Activated CD8-positive, alpha-beta memory T cell treated with anti-CD3 and anti-CD28 coated beads, Interleukin-2, amount 10 ng/mL, durations not matched to agents 7 days and 5 days (primary cell): ENCODE results near the gene HAGHL. TPM values are rescaled to one million over a fixed set of nuclear protein-coding genes. Genes with fewer than 3 reads are reported as not detected.
A peak's percentile ranks its signal among the peaks of the same experiment; 100 is the strongest.

Experiments
- ATAC-seq: fragments of 150-1000 bp; cut with Tn5 transposase; one replicate; pipeline ENCODE4 v1.10.0; 2021; ENCODE audit warnings: moderate library complexity
- CTCF ChIA-PET: fragments of 350-600 bp; sonication (Branson Sonifier 250); formaldehyde crosslinking; loops from one replicate; lab custom pipeline; 2021; ENCODE audit warnings: antibody characterized with exemption; lab: Charles Lee
- DNase-seq: peaks from one replicate; pipeline ENCODE4 v3.0.0-alpha.2; 2020
- H3K27ac Mint-ChIP-seq: one replicate; pipeline ENCODE4 v1.8.0; 2021; ENCODE audit warnings: mild to moderate bottlenecking, mixed read lengths
- H3K27me3 Mint-ChIP-seq: one replicate; pipeline ENCODE4 v1.8.0; 2021; ENCODE audit warnings: mixed read lengths
- H3K36me3 Mint-ChIP-seq: one replicate; pipeline ENCODE4 v1.8.0; 2021; ENCODE audit warnings: mild to moderate bottlenecking, mixed read lengths
- H3K4me1 Mint-ChIP-seq: one replicate; pipeline ENCODE4 v1.8.0; 2021; ENCODE audit warnings: mixed read lengths
- H3K4me3 Mint-ChIP-seq: one replicate; pipeline ENCODE4 v1.8.0; 2021; ENCODE audit warnings: mild to moderate bottlenecking, moderate library complexity, mixed read lengths
- H3K9me3 Mint-ChIP-seq: one replicate; pipeline ENCODE4 v1.8.0; 2022; ENCODE audit warnings: low read depth, mixed read lengths
- total RNA-seq, 2 experiments: library from RNA; stranded (reverse); gene quantifications; one replicate each; pipeline ENCODE4 v1.2.3, GENCODE V29; 2021

Gene HAGHL
- total RNA-seq, 2 experiments from 2014 or later = 13.0 to 14.3 TPM

- Mint-ChIP-seq H3K4me3 (peak overlapping the region; percentile 60), H3K9me3 (peaks cover 2% of the 10 kb centered on the region), H3K36me3 (peaks cover 1% of the 10 kb centered on the region), H3K27ac (no peak overlapping the region), H3K4me1 (peaks cover 29% of the 10 kb centered on the region), H3K27me3 (peaks cover 13% of the 10 kb centered on the region)
- DNase-seq = no peak
- CTCF ChIA-PET = interaction anchor here (1.8 to 3.3 kb wide), 2 partner anchors 15 to 20 kb away, joined by 4 to 24 read pairs; partner anchors contain the start of gene METRN
- ATAC-seq = no peak
These were observed 32.6 kb upstream of the HAGHL start for GRCh38 chr16:694187-694862.

- DNase-seq = no peak
- peak overlapping the region; percentile 20 for H3K4me3 Mint-ChIP-seq
- peaks cover 1% of the 10 kb centered on the region for H3K36me3 Mint-ChIP-seq
- ATAC-seq = no peak
- CTCF ChIA-PET = interaction anchor here (0.7 to 3.3 kb wide), 11 partner anchors 16 to 112 kb away, joined by 3 to 24 read pairs (median 3); partner anchors contain the start of genes ANTKMT, CHTF18, CIAO3 and METRN
- peaks cover 13% of the 10 kb centered on the region for H3K27me3 Mint-ChIP-seq
- H3K9me3 Mint-ChIP-seq = peaks cover 2% of the 10 kb centered on the region
- H3K27ac Mint-ChIP-seq = no peak overlapping the region
- peaks cover 31% of the 10 kb centered on the region for H3K4me1 Mint-ChIP-seq
These were observed 32.0 kb upstream of the HAGHL start for GRCh38 chr16:694863-695354.

GRCh38 chr16:695355-696089 is 31.4 kb upstream of the HAGHL start:
- Mint-ChIP-seq H3K36me3 (peaks cover 1% of the 10 kb centered on the region), H3K9me3 (peaks cover 2% of the 10 kb centered on the region), H3K27ac (peak overlapping the region; percentile 79), H3K27me3 (peaks cover 16% of the 10 kb centered on the region), H3K4me3 (peak overlapping the region; percentile 77), H3K4me1 (peaks cover 30% of the 10 kb centered on the region)
- peak; percentile 81 for ATAC-seq
- peak; percentile 80 for DNase-seq
- CTCF ChIA-PET = interaction anchor here (0.7 to 3.3 kb wide), 14 partner anchors 12 to 111 kb away, joined by 3 to 24 read pairs (median 3); partner anchors contain the start of genes ANTKMT, CHTF18, CIAO3 and METRN

- peaks cover 22% of the 10 kb centered on the region for H3K4me1 Mint-ChIP-seq
- H3K9me3 Mint-ChIP-seq = no peaks in the 10 kb centered on the region
- no peaks in the 10 kb centered on the region for H3K36me3 Mint-ChIP-seq
- no peak overlapping the region for H3K4me3 Mint-ChIP-seq
- ATAC-seq = no peak
- CTCF ChIA-PET = interaction anchor here (0.7 kb wide), 1 partner anchor 13 kb away, joined by 4 read pairs; no protein-coding TSS in a partner anchor
- peaks cover 34% of the 10 kb centered on the region for H3K27me3 Mint-ChIP-seq
- DNase-seq = peak; percentile 73
- no peak overlapping the region for H3K27ac Mint-ChIP-seq
These were observed 27.8 kb upstream of the HAGHL start for GRCh38 chr16:698911-699671.

GRCh38 chr16:700684-701584 is 26.0 kb upstream of the HAGHL start:
- DNase-seq (no peak), ATAC-seq (peak; percentile 50)
- Mint-ChIP-seq H3K4me3 (no peak overlapping the region), H3K27ac (no peak overlapping the region), H3K27me3 (peaks cover 37% of the 10 kb centered on the region), H3K9me3 (no peaks in the 10 kb centered on the region), H3K4me1 (peaks cover 14% of the 10 kb centered on the region), H3K36me3 (no peaks in the 10 kb centered on the region)
- CTCF ChIA-PET = no interaction called here

- no peak overlapping the region for H3K4me3 Mint-ChIP-seq
These were observed 24.6 kb upstream of the HAGHL start for GRCh38 chr16:702341-702740.

GRCh38 chr16:703406-703805 is 23.5 kb upstream of the HAGHL start:
- ATAC-seq = no peak
- H3K27me3 Mint-ChIP-seq = peaks cover 58% of the 10 kb centered on the region

More at GRCh38 chr16:702341-702740, 24.6 kb upstream of the HAGHL start:
- CTCF ChIA-PET = interaction anchor here (1.1 to 3.0 kb wide), 2 partner anchors 11 to 84 kb away, joined by 3 to 14 read pairs; no protein-coding TSS in a partner anchor
- H3K36me3 Mint-ChIP-seq = no peaks in the 10 kb centered on the region
- no peaks in the 10 kb centered on the region for H3K9me3 Mint-ChIP-seq
- peaks cover 49% of the 10 kb centered on the region for H3K27me3 Mint-ChIP-seq
- DNase-seq = no peak
- ATAC-seq = no peak
- no peak overlapping the region for H3K27ac Mint-ChIP-seq
- H3K4me1 Mint-ChIP-seq = peaks cover 14% of the 10 kb centered on the region

GRCh38 chr16:704047-704446 is 22.9 kb upstream of the HAGHL start:
- H3K27ac Mint-ChIP-seq = no peak overlapping the region
- H3K9me3 Mint-ChIP-seq = no peaks in the 10 kb centered on the region
- H3K36me3 Mint-ChIP-seq = no peaks in the 10 kb centered on the region
- no peak overlapping the region for H3K4me3 Mint-ChIP-seq
- peaks cover 63% of the 10 kb centered on the region for H3K27me3 Mint-ChIP-seq
- no peak for DNase-seq
- H3K4me1 Mint-ChIP-seq = peaks cover 9% of the 10 kb centered on the region
- CTCF ChIA-PET = interaction anchor here (0.7 to 3.0 kb wide), 3 partner anchors 9 to 36 kb away, joined by 3 to 14 read pairs (median 3); partner anchors contain the start of genes CIAO3 and METRN
- ATAC-seq = no peak

More at GRCh38 chr16:703406-703805, 23.5 kb upstream of the HAGHL start:
- Mint-ChIP-seq H3K9me3 (no peaks in the 10 kb centered on the region), H3K4me1 (peaks cover 12% of the 10 kb centered on the region), H3K4me3 (no peak overlapping the region), H3K36me3 (no peaks in the 10 kb centered on the region), H3K27ac (no peak overlapping the region)
- no peak for DNase-seq
- CTCF ChIA-PET = interaction anchor here (1.1 to 3.0 kb wide), 3 partner anchors 10 to 83 kb away, joined by 3 to 14 read pairs (median 3); partner anchors contain the start of gene METRN

- Mint-ChIP-seq H3K4me3 (no peak overlapping the region), H3K27me3 (peaks cover 69% of the 10 kb centered on the region)
- CTCF ChIA-PET = interaction anchor here (0.7 to 3.0 kb wide), 3 partner anchors 8 to 36 kb away, joined by 3 to 14 read pairs (median 3); partner anchors contain the start of genes CIAO3 and METRN
These were observed 22.1 kb upstream of the HAGHL start for GRCh38 chr16:704552-705380.

GRCh38 chr16:705431-706188 is 21.3 kb upstream of the HAGHL start, which contains the start of gene FBXL16:
TSS of gene FBXL16 (minus strand) at chr16:705801. CDS start at chr16:697405, 8,396 bp downstream.
- Mint-ChIP-seq H3K9me3 (no peaks in the 10 kb centered on the region), H3K27ac (no peak within 1 kb of the TSS), H3K27me3 (peaks cover 68% of the 10 kb centered on the region), H3K36me3 (no peaks in the 10 kb centered on the region), H3K4me1 (no peaks in the 10 kb centered on the region), H3K4me3 (no peak within 1 kb of the TSS)
- DNase-seq (no peak), ATAC-seq (no peak)
- CTCF ChIA-PET = no interaction called here

More at GRCh38 chr16:704552-705380, 22.1 kb upstream of the HAGHL start:
- Mint-ChIP-seq H3K36me3 (no peaks in the 10 kb centered on the region), H3K27ac (no peak overlapping the region), H3K4me1 (peaks cover 2% of the 10 kb centered on the region), H3K9me3 (no peaks in the 10 kb centered on the region)
- ATAC-seq (no peak), DNase-seq (no peak)
